K562 (cell line): ENCODE measurements around the gene ENDOG.

ENCODE experiments used
- CEBPB ChIP-seq: fragments of 450-650 bp; IDR thresholded peaks from 2 replicates; pipeline ENCODE4 v1.6.1; 2016; ENCODE audit warnings: missing genetic modification characterization, missing compliant biosample characterization
- EGR1 ChIP-seq: fragments of 450-650 bp; conservative IDR thresholded peaks from 2 replicates; pipeline ENCODE4 v1.6.1; 2017; ENCODE audit warnings: mild to moderate bottlenecking
- MAFF ChIP-seq: IDR thresholded peaks from 2 replicates; pipeline ENCODE4 v1.6.1; 2012; ENCODE audit warnings: low read length, improper control_type of control experiment
- POLR2B ChIP-seq: fragments of 450-650 bp; IDR thresholded peaks from 2 replicates; pipeline ENCODE4 v1.6.1; 2018; ENCODE audit warnings: low read depth; ENCODE audit not compliant: partially characterized antibody
- RFX5 ChIP-seq: IDR thresholded peaks from 2 replicates; pipeline ENCODE4 v1.6.1; 2011; ENCODE audit warnings: low read depth, mild to moderate bottlenecking, improper control_type of control experiment, low read length
- ZBTB7A ChIP-seq: IDR thresholded peaks from 2 replicates; pipeline ENCODE4 v1.6.1; 2011; ENCODE audit warnings: low read depth, mild to moderate bottlenecking, low read length, moderate library complexity, borderline replicate concordance; ENCODE audit not compliant: control insufficient read depth
- ZNF121 ChIP-seq: sonication (generic); formaldehyde crosslinking; conservative IDR thresholded peaks from 2 replicates; pipeline ENCODE4 v1.8.0; 2022; ENCODE audit warnings: missing genetic modification reagents
- ZNF644 ChIP-seq: fragments of 200-800 bp; sonication (Bioruptor generic); IDR thresholded peaks from 2 replicates; pipeline ENCODE4 v1.6.1; 2016; ENCODE audit warnings: low read depth, missing genetic modification characterization, missing compliant biosample characterization
- TF ChIP-seq, protein P1 (sequence below), 2 experiments: fragments of 450-650 bp; conservative IDR thresholded peaks; 2 replicates each; pipeline ENCODE4 v1.6.1; 2017; ENCODE audit warnings: mild to moderate bottlenecking in 2 of 2, moderate library complexity in 2 of 2
- TF ChIP-seq, protein P2 (sequence below): fragments of 450-650 bp; IDR thresholded peaks from 2 replicates; pipeline ENCODE4 v1.6.1; 2018; ENCODE audit not compliant: partially characterized antibody
- TF ChIP-seq, protein P3 (sequence below), 3 experiments: IDR thresholded peaks in 2 of 3; conservative IDR thresholded peaks in 1 of 3; 2 replicates each; pipeline ENCODE4 v1.5.1; 2011 to 2012; ENCODE audit warnings: low read length in 3 of 3, mild to moderate bottlenecking in 3 of 3, control low read depth in 2 of 3, improper control_type of control experiment in 1 of 3, inconsistent platforms in 1 of 3, low read depth in 1 of 3, mixed read lengths in 1 of 3, moderate library complexity in 1 of 3; ENCODE audit not compliant: insufficient read depth in 2 of 3

DNA sequence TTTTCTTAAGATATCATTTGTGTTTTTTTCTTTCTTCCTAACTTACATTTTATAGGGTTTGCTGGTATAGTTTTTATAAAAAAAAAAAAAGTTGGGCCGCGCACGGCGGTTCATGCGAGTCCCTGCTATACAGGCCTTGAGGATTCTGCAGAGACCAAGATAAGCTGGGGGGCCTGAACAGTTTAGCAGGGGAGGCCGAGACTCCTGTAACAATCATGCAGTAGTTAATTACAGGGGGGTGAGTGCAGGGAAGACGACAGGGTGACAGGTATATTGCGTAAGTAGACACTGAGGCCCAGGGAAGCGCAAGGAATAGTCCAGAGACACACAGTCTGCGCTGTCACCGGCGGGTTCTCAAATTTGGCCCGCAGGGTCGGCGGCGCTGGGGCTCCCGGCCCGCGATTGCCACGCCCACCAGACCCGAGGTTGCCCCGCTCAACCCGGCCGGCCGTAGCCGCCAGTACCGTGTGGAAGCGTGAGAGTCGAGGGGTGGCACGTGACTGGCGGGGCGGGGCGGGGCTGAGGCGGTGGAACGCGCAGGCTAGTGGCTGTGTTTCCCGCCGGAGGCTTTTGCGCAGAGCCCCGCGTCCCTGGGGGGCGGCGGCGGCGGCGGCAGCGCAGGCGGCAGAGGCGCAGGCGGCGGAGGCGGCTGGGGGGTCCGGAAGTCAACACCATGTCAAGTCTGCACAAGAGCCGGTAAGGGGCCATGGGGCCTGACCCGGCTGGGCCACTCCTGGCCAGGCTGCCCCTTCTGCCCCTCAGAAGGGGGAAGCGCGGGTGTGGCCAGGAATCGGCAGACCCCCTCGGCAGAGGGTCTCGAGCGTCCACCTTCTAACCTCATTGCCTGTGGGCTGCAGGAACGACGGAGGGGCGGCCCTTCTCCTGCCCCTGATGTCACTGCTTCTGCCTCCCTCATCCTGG is 31.4 kb upstream of the ENDOG start, which contains the start of gene TBC1D13:
- TF ChIP-seq, protein P1, sequence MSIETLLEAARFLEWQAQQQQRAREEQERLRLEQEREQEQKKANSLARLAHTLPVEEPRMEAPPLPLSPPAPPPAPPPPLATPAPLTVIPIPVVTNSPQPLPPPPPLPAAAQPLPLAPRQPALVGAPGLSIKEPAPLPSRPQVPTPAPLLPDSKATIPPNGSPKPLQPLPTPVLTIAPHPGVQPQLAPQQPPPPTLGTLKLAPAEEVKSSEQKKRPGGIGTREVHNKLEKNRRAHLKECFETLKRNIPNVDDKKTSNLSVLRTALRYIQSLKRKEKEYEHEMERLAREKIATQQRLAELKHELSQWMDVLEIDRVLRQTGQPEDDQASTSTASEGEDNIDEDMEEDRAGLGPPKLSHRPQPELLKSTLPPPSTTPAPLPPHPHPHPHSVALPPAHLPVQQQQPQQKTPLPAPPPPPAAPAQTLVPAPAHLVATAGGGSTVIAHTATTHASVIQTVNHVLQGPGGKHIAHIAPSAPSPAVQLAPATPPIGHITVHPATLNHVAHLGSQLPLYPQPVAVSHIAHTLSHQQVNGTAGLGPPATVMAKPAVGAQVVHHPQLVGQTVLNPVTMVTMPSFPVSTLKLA (conservative IDR thresholded peaks at IDR 0.05): peak; percentile 91 to 95
- TF ChIP-seq MAFF (no peak), EGR1 (peak; percentile 82), ZNF644 (0 out of 2 replicates have a peak, but pooled peaks have one; percentile 25), ZNF121 (peak; percentile 39; the same call in 1 of the 2 replicates), CEBPB (tag) (peak; percentile 98), RFX5 (no peak), POLR2B (no peak), ZBTB7A (peak; percentile 91; the same call in 1 of the 2 replicates)
- TF ChIP-seq, protein P2, sequence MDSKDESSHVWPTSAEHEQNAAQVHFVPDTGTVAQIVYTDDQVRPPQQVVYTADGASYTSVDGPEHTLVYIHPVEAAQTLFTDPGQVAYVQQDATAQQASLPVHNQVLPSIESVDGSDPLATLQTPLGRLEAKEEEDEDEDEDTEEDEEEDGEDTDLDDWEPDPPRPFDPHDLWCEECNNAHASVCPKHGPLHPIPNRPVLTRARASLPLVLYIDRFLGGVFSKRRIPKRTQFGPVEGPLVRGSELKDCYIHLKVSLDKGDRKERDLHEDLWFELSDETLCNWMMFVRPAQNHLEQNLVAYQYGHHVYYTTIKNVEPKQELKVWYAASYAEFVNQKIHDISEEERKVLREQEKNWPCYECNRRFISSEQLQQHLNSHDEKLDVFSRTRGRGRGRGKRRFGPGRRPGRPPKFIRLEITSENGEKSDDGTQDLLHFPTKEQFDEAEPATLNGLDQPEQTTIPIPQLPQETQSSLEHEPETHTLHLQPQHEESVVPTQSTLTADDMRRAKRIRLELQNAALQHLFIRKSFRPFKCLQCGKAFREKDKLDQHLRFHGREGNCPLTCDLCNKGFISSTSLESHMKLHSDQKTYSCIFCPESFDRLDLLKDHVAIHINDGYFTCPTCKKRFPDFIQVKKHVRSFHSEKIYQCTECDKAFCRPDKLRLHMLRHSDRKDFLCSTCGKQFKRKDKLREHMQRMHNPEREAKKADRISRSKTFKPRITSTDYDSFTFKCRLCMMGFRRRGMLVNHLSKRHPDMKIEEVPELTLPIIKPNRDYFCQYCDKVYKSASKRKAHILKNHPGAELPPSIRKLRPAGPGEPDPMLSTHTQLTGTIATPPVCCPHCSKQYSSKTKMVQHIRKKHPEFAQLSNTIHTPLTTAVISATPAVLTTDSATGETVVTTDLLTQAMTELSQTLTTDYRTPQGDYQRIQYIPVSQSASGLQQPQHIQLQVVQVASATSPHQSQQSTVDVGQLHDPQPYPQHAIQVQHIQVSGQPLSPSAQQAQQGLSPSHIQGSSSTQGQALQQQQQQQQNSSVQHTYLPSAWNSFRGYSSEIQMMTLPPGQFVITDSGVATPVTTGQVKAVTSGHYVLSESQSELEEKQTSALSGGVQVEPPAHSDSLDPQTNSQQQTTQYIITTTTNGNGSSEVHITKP: peak; percentile 75
- TF ChIP-seq, protein P3, sequence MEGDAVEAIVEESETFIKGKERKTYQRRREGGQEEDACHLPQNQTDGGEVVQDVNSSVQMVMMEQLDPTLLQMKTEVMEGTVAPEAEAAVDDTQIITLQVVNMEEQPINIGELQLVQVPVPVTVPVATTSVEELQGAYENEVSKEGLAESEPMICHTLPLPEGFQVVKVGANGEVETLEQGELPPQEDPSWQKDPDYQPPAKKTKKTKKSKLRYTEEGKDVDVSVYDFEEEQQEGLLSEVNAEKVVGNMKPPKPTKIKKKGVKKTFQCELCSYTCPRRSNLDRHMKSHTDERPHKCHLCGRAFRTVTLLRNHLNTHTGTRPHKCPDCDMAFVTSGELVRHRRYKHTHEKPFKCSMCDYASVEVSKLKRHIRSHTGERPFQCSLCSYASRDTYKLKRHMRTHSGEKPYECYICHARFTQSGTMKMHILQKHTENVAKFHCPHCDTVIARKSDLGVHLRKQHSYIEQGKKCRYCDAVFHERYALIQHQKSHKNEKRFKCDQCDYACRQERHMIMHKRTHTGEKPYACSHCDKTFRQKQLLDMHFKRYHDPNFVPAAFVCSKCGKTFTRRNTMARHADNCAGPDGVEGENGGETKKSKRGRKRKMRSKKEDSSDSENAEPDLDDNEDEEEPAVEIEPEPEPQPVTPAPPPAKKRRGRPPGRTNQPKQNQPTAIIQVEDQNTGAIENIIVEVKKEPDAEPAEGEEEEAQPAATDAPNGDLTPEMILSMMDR (IDR thresholded peaks at IDR 0.05 in 2 of 3, conservative IDR thresholded peaks at IDR 0.05 in 1 of 3; ENCODE audit: insufficient read depth in 2 of 3, low read depth in 1 of 3, low read length in 3 of 3): no peak
